COR-L47 (cell line): ENCODE measurements around the gene SNAPC5.
"Not testable (repeated sequence)": the region's sequence is repeated elsewhere in the genome, so short reads cannot be mapped to it uniquely, and the experiment has no call there.

Experiments
- DNase-seq: peaks from one replicate; lab custom pipeline; 2025; lab: John Stamatoyannopoulos, UW

The SNAPC5 gene

GRCh38 chr15:66491846-66492245 is 5.7 kb downstream of the SNAPC5 start:
- no peak for DNase-seq

GRCh38 chr15:66489179-66489791 is 8.3 kb downstream of the SNAPC5 start:
- no peak for DNase-seq

- no peak for DNase-seq
Measured at GRCh38 chr15:66488525-66488924, 9.0 kb downstream of the SNAPC5 start.

- no peak for DNase-seq
Measured at GRCh38 chr15:66486887-66487286, 10.7 kb downstream of the SNAPC5 start.

GRCh38 chr15:66484539-66485112 is 12.9 kb downstream of the SNAPC5 start:
- DNase-seq = no peak

GRCh38 chr15:66483131-66483566 is 14.4 kb downstream of the SNAPC5 start:
- DNase-seq = no peak

- no peak for DNase-seq
Measured at GRCh38 chr15:66482539-66482938, 15.0 kb downstream of the SNAPC5 start.

- DNase-seq = no peak
Measured at GRCh38 chr15:66481107-66481856, 16.3 kb downstream of the SNAPC5 start.

GRCh38 chr15:66480267-66480666 is 17.3 kb downstream of the SNAPC5 start:
- DNase-seq = no peak

- no peak for DNase-seq
Measured at GRCh38 chr15:66477011-66477410, 20.6 kb downstream of the SNAPC5 start.

- DNase-seq = no peak
Measured at GRCh38 chr15:66476535-66476934, 21.0 kb downstream of the SNAPC5 start.

- no peak for DNase-seq
Measured at GRCh38 chr15:66474963-66475362, 22.6 kb downstream of the SNAPC5 start.

- DNase-seq = no peak
Measured at GRCh38 chr15:66474135-66474534, 23.4 kb downstream of the SNAPC5 start.

GRCh38 chr15:66472176-66472999 is 25.2 kb downstream of the SNAPC5 start:
- DNase-seq = no peak

- DNase-seq = not testable (repeated sequence)
Measured at GRCh38 chr15:66470825-66471224, 26.7 kb downstream of the SNAPC5 start.

- not testable (repeated sequence) for DNase-seq
Measured at GRCh38 chr15:66467162-66468040, 30.2 kb downstream of the SNAPC5 start.

- DNase-seq = not testable (repeated sequence)
Measured at GRCh38 chr15:66465294-66465693, 32.3 kb downstream of the SNAPC5 start.

- DNase-seq = no peak
Measured at GRCh38 chr15:66462627-66463026, 34.9 kb downstream of the SNAPC5 start.

GRCh38 chr15:66461917-66462316 is 35.6 kb downstream of the SNAPC5 start:
- DNase-seq = no peak

- not testable (repeated sequence) for DNase-seq
Measured at GRCh38 chr15:66461294-66461693, 36.3 kb downstream of the SNAPC5 start.
